ENCODE data around the gene AAK1.
"Not testable (repeated sequence)": the region's sequence is repeated elsewhere in the genome, so short reads cannot be mapped to it uniquely, and the experiment has no call there.

AAK1 gene

DNA sequence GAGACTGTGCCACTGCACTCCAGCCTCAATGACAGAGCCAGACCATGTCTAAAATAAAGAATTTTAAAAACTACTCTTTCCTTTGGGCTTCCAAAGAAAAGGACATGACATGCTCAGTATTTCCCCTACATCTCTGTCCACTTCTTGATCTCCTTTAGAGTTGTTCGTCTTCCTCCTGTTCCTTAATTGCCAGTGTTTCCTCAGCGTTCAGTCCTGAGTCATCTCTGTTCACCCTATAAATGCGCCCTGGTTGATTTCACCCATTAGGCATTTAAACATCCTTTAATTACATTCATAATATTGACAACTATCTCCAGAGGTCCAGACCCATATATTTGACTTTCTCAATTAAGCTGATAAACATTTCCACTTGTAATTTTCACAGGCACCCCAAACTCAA is 64.0 kb downstream of the AAK1 start:
- no peak overlapping the region for H3K4me3 ChIP-seq (ENCODE audit: low read depth, low read length)
- DNase-seq (ENCODE audit: low read depth), result peak; percentile 43
- no peak for TF ChIP-seq MYC (IDR thresholded peaks at IDR 0.05; ENCODE audit: low read depth, low read length)
- no peak for TF ChIP-seq CTCF (IDR thresholded peaks at IDR 0.05; ENCODE audit: low read depth, low read length)
- TF ChIP-seq, protein P1, sequence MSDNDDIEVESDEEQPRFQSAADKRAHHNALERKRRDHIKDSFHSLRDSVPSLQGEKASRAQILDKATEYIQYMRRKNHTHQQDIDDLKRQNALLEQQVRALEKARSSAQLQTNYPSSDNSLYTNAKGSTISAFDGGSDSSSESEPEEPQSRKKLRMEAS (IDR thresholded peaks at IDR 0.05; ENCODE audit: low read depth, low read length), result no peak
- TF ChIP-seq POLR2A (IDR thresholded peaks at IDR 0.05; ENCODE audit: extremely low read depth, insufficient read length), result no peak

GRCh38 chr2:69578198-69578540 is 65.4 kb downstream of the AAK1 start:
- TF ChIP-seq MYC (IDR thresholded peaks at IDR 0.05; ENCODE audit: low read depth, low read length) (no peak), POLR2A (IDR thresholded peaks at IDR 0.05; ENCODE audit: extremely low read depth, insufficient read length) (no peak), CTCF (IDR thresholded peaks at IDR 0.05; ENCODE audit: low read depth, low read length) (no peak)
- TF ChIP-seq, protein P1 (IDR thresholded peaks at IDR 0.05; ENCODE audit: low read depth, low read length), result no peak
- DNase-seq (ENCODE audit: low read depth), result no peak
- H3K4me3 ChIP-seq (ENCODE audit: low read depth, low read length), result no peak overlapping the region

GRCh38 chr2:69577467-69578197 is 65.9 kb downstream of the AAK1 start:
- TF ChIP-seq, protein P1 (IDR thresholded peaks at IDR 0.05; ENCODE audit: low read depth, low read length), result no peak
- TF ChIP-seq MYC (IDR thresholded peaks at IDR 0.05; ENCODE audit: low read depth, low read length) (no peak), CTCF (IDR thresholded peaks at IDR 0.05; ENCODE audit: low read depth, low read length) (no peak), POLR2A (IDR thresholded peaks at IDR 0.05; ENCODE audit: extremely low read depth, insufficient read length) (no peak)
- peak; percentile 61 for DNase-seq (ENCODE audit: low read depth)
- H3K4me3 ChIP-seq (ENCODE audit: low read depth, low read length), result no peak overlapping the region

DNA sequence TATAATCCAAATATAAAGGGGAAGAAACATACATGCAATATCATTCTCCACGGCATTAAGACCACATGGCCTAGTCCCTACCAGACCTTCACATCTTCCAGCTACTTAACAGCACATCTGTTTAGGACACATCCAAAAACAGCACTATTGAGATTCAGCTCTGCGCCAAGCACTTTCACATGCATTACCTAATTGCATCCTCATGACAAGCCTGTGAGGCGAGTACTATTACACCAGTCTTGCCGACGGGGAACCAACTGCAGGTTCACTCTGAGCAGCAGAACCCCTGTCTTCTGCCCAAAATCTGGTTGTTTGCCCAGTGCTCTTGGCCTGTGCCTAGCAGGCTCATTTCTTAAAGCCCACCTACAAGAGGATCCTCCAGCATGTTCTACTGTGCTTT is 66.7 kb downstream of the AAK1 start:
- TF ChIP-seq, protein P1 (IDR thresholded peaks at IDR 0.05; ENCODE audit: low read depth, low read length), result no peak
- TF ChIP-seq POLR2A (IDR thresholded peaks at IDR 0.05; ENCODE audit: extremely low read depth, insufficient read length) (no peak), CTCF (IDR thresholded peaks at IDR 0.05; ENCODE audit: low read depth, low read length) (no peak), MYC (IDR thresholded peaks at IDR 0.05; ENCODE audit: low read depth, low read length) (no peak)
- no peak overlapping the region for H3K4me3 ChIP-seq (ENCODE audit: low read depth, low read length)
- DNase-seq (ENCODE audit: low read depth), result no peak

- H3K4me3 ChIP-seq (ENCODE audit: low read depth, low read length), result no peak overlapping the region
- TF ChIP-seq, protein P1 (IDR thresholded peaks at IDR 0.05; ENCODE audit: low read depth, low read length), result no peak
- TF ChIP-seq MYC (IDR thresholded peaks at IDR 0.05; ENCODE audit: low read depth, low read length), result no peak
- no peak for TF ChIP-seq POLR2A (IDR thresholded peaks at IDR 0.05; ENCODE audit: extremely low read depth, insufficient read length)
- no peak for TF ChIP-seq CTCF (IDR thresholded peaks at IDR 0.05; ENCODE audit: low read depth, low read length)
- DNase-seq (ENCODE audit: low read depth), result no peak
Measured at GRCh38 chr2:69575926-69576325, 67.6 kb downstream of the AAK1 start.

- DNase-seq (ENCODE audit: low read depth), result not testable (repeated sequence)
Measured at GRCh38 chr2:69575371-69575770, 68.2 kb downstream of the AAK1 start.

More at GRCh38 chr2:69575371-69575770, 68.2 kb downstream of the AAK1 start:
- H3K4me3 ChIP-seq (ENCODE audit: low read depth, low read length), result not testable (repeated sequence)

All from NB4 (cell line).